DLD1 (cell line): Measurements from ENCODE around the gene EXOC4.
"Not testable (repeated sequence)": the region's sequence is repeated elsewhere in the genome, so short reads cannot be mapped to it uniquely, and the experiment has no call there.

Experiments used
- in situ Hi-C: cut with HindIII; loops from 2 replicates; pipeline ENCODE4 v1.10.0; 2017; ENCODE audit warnings: low sequenced_read_pairs

The EXOC4 gene

GRCh38 chr7:133275008-133275407 is 22.1 kb downstream of the EXOC4 start:
- in situ Hi-C loops: no loop called here

- in situ Hi-C loops: no loop called here
These were observed 22.7 kb downstream of the EXOC4 start for GRCh38 chr7:133275446-133276095.

- in situ Hi-C loops: not testable (repeated sequence)
These were observed 26.1 kb downstream of the EXOC4 start for GRCh38 chr7:133278975-133279374.

GRCh38 chr7:133282094-133282493 is 29.2 kb downstream of the EXOC4 start:
- in situ Hi-C loops: no loop called here

GRCh38 chr7:133284092-133284491 is 31.2 kb downstream of the EXOC4 start:
- in situ Hi-C loops: no loop called here

GRCh38 chr7:133288970-133289369 is 36.1 kb downstream of the EXOC4 start:
- in situ Hi-C loops: no loop called here

- in situ Hi-C loops: no loop called here
These were observed 37.2 kb downstream of the EXOC4 start for GRCh38 chr7:133290041-133290440.

- in situ Hi-C loops: no loop called here
These were observed 37.9 kb downstream of the EXOC4 start for GRCh38 chr7:133290676-133291333.

- in situ Hi-C loops: no loop called here
These were observed 39.8 kb downstream of the EXOC4 start for GRCh38 chr7:133292631-133293030.

- in situ Hi-C loops: no loop called here
These were observed 40.7 kb downstream of the EXOC4 start for GRCh38 chr7:133293384-133294160.

- in situ Hi-C loops: no loop called here
These were observed 41.4 kb downstream of the EXOC4 start for GRCh38 chr7:133294234-133294633.

- in situ Hi-C loops: no loop called here
These were observed 42.6 kb downstream of the EXOC4 start for GRCh38 chr7:133295484-133295883.

GRCh38 chr7:133297093-133297492 is 44.2 kb downstream of the EXOC4 start:
- in situ Hi-C loops: no loop called here

GRCh38 chr7:133298080-133298479 is 45.2 kb downstream of the EXOC4 start:
- in situ Hi-C loops: no loop called here

GRCh38 chr7:133299676-133300075 is 46.8 kb downstream of the EXOC4 start:
- in situ Hi-C loops: no loop called here

GRCh38 chr7:133300088-133300487 is 47.2 kb downstream of the EXOC4 start:
- in situ Hi-C loops: no loop called here

- in situ Hi-C loops: no loop called here
These were observed 47.9 kb downstream of the EXOC4 start for GRCh38 chr7:133300811-133301210.

- in situ Hi-C loops: no loop called here
These were observed 48.6 kb downstream of the EXOC4 start for GRCh38 chr7:133301444-133301843.

GRCh38 chr7:133303372-133303771 is 50.5 kb downstream of the EXOC4 start:
- in situ Hi-C loops: no loop called here

GRCh38 chr7:133303931-133304330 is 51.1 kb downstream of the EXOC4 start:
- in situ Hi-C loops: no loop called here

- in situ Hi-C loops: no loop called here
These were observed 56.5 kb downstream of the EXOC4 start for GRCh38 chr7:133309333-133309732.
